A673 (cell line): ENCODE data around the gene SPSB1. TPM values are rescaled to one million over a fixed set of nuclear protein-coding genes. Genes with fewer than 3 reads are reported as not detected.

Experiments used
- BruUV-seq: library from RNA; stranded (reverse); fragments of 400-500 nt; replicated peaks from 2 replicates; lab custom pipeline; 2021; lab: Mats Ljungman, UMichigan
- CTCF ChIA-PET: fragments of 300-600 bp; sonication (Branson Sonifier 250); formaldehyde crosslinking; loops from one replicate; lab custom pipeline; 2022; ENCODE audit warnings: antibody characterized with exemption; lab: Charles Lee
- POLR2A ChIA-PET: fragments of 300-600 bp; sonication (Branson Sonifier 250); formaldehyde crosslinking; loops from one replicate; lab custom pipeline; 2022; ENCODE audit warnings: antibody characterized with exemption; ENCODE audit not compliant: low non-redundant PET; lab: Charles Lee
- DNase-seq: peaks from one replicate; pipeline ENCODE4 v3.0.0-alpha.2; 2015; ENCODE audit warnings: low spot score
- H3K27ac ChIP-seq: fragments of 200-600 bp; sonication (generic); 2 replicates; pipeline ENCODE4 v1.5.1; 2016; ENCODE audit warnings: mixed run types, low read depth, mild to moderate bottlenecking, mixed read lengths, antibody characterized with exemption, low read length; ENCODE audit not compliant: poor library complexity, severe bottlenecking
- H3K27me3 ChIP-seq: fragments of 200-600 bp; sonication (generic); replicated peaks from 2 replicates; pipeline ENCODE4 v1.6.1; 2017; ENCODE audit warnings: mixed run types, low read depth, mild to moderate bottlenecking, mixed read lengths, antibody characterized with exemption, low read length; ENCODE audit not compliant: insufficient read depth, poor library complexity
- H3K36me3 ChIP-seq: fragments of 200-600 bp; sonication (generic); 2 replicates; pipeline ENCODE4 v1.6.1; 2016; ENCODE audit warnings: mixed run types, mild to moderate bottlenecking, mixed read lengths, antibody characterized with exemption, low read length; ENCODE audit not compliant: insufficient read depth, poor library complexity, severe bottlenecking
- H3K4me1 ChIP-seq: fragments of 200-600 bp; sonication (generic); 2 replicates; pipeline ENCODE4 v1.6.1; 2017; ENCODE audit warnings: mixed run types, mild to moderate bottlenecking, mixed read lengths, antibody characterized with exemption, low read length; ENCODE audit not compliant: insufficient read depth, poor library complexity, severe bottlenecking
- H3K4me3 ChIP-seq: fragments of 200-600 bp; sonication (generic); 2 replicates; pipeline ENCODE4 v1.5.1; 2016; ENCODE audit warnings: low read depth, mixed run types, mild to moderate bottlenecking, mixed read lengths, low read length; ENCODE audit not compliant: poor library complexity, severe bottlenecking
- H3K9me3 ChIP-seq: fragments of 200-600 bp; sonication (generic); 2 replicates; pipeline ENCODE4 v1.6.1; 2016; ENCODE audit warnings: mixed run types, low read depth, mild to moderate bottlenecking, mixed read lengths, antibody characterized with exemption, low read length; ENCODE audit not compliant: poor library complexity, severe bottlenecking
- CTCF ChIP-seq: fragments of 300-800, 200-600 bp; sonication (generic); conservative IDR thresholded peaks from 2 replicates; pipeline ENCODE4 v1.5.1; 2017; ENCODE audit warnings: low read depth, mild to moderate bottlenecking, antibody characterized with exemption, low read length, moderate library complexity, mixed read lengths
- EZH2 ChIP-seq: fragments of 200-600 bp; sonication (generic); IDR thresholded peaks from 2 replicates; pipeline ENCODE4 v1.6.1; 2017; ENCODE audit warnings: borderline replicate concordance, low read depth, mild to moderate bottlenecking, mixed read lengths, antibody characterized with exemption, low read length; ENCODE audit not compliant: poor library complexity, severe bottlenecking
- intact Hi-C: fragments of 100-400 bp; cut with micrococcal nuclease; formaldehyde crosslinking; loops from one replicate; pipeline ENCODE4 v1.10.0; 2022; ENCODE audit not compliant: unreplicated experiment
- total RNA-seq: library from RNA; stranded (reverse); gene quantifications from 2 replicates; pipeline ENCODE4 v1.2.3, GENCODE V29; 2021

SPSB1 gene
- total RNA-seq, 1 experiment from 2014 or later: 11.8 TPM

DNA sequence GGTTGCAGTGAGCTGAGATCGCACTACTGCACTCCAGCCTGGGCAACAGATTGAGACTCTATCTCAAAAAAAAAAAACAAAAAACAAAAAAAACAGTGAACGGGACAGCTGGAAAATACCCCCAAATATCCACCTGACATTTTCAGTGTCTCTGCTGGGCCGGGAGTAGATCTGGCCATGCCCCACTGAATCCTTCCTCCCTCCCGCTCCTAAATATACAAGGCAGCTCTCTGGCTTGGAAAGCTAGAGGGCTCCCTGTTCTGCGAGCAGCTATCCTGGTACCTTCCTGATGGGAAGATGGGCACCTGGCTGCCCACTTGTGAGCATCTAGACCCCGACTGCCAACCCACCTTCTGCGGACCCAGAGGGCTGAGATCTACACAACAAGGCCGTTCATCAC, 21.4 kb downstream of the SPSB1 start:
- intact Hi-C loops: no loop called here
- no peak for DNase-seq
- ChIA-PET POLR2A (no interaction called here), CTCF (no interaction called here)
- TF ChIP-seq CTCF: no peak
- TF ChIP-seq EZH2: no peak
- Histone ChIP-seq H3K36me3 (no peaks in the 10 kb centered on the region), H3K9me3 (no peaks in the 10 kb centered on the region), H3K27me3 (no peaks in the 10 kb centered on the region), H3K4me1 (no peaks in the 10 kb centered on the region), H3K4me3 (no peak overlapping the region), H3K27ac (no peak overlapping the region)
- no TSS peak for BruUV-seq

GRCh38 chr1:9314711-9315379, 22.2 kb downstream of the SPSB1 start:
- no TSS peak for BruUV-seq
- no peak for DNase-seq
- H3K9me3 ChIP-seq: no peaks in the 10 kb centered on the region
- H3K4me3 ChIP-seq: no peak overlapping the region
- H3K4me1 ChIP-seq: no peaks in the 10 kb centered on the region
- CTCF ChIA-PET: no interaction called here
- intact Hi-C loops: no loop called here
- POLR2A ChIA-PET: no interaction called here
- no peaks in the 10 kb centered on the region for H3K27me3 ChIP-seq
- H3K27ac ChIP-seq: no peak overlapping the region
- TF ChIP-seq CTCF: no peak
- TF ChIP-seq EZH2: no peak
- H3K36me3 ChIP-seq: no peaks in the 10 kb centered on the region

- POLR2A ChIA-PET: no interaction called here
These were observed 22.9 kb downstream of the SPSB1 start for GRCh38 chr1:9315411-9316079.

More at GRCh38 chr1:9315411-9316079, 22.9 kb downstream of the SPSB1 start:
- CTCF ChIA-PET: no interaction called here
- TF ChIP-seq CTCF: no peak
- no peak for TF ChIP-seq EZH2
- intact Hi-C loops: no loop called here
- H3K9me3 ChIP-seq: no peaks in the 10 kb centered on the region
- H3K4me3 ChIP-seq: no peak overlapping the region
- no peaks in the 10 kb centered on the region for H3K4me1 ChIP-seq
- no peaks in the 10 kb centered on the region for H3K27me3 ChIP-seq
- no peak for DNase-seq
- H3K36me3 ChIP-seq: no peaks in the 10 kb centered on the region
- no TSS peak for BruUV-seq
- no peak overlapping the region for H3K27ac ChIP-seq
